B cell (primary cell): ENCODE measurements around the gene NFATC2. TPM values are rescaled to one million over a fixed set of nuclear protein-coding genes. Genes with fewer than 3 reads are reported as not detected.

Source experiments
- ATAC-seq: fragments of 200-7000 bp; cut with Tn5 transposase; one replicate; pipeline ENCODE4 v1.10.0; 2021; ENCODE audit warnings: low read depth, mild to moderate bottlenecking, moderate number of reproducible peaks, moderate library complexity
- CTCF ChIA-PET: fragments of 350-600 bp; sonication (Branson Sonifier 250); formaldehyde crosslinking; loops from one replicate; lab custom pipeline; 2021; ENCODE audit warnings: antibody characterized with exemption, inconsistent platforms; lab: Charles Lee
- POLR2A ChIA-PET: fragments of 350-600 bp; sonication (Branson Sonifier 250); formaldehyde crosslinking; loops from one replicate; lab custom pipeline; 2021; ENCODE audit warnings: antibody characterized with exemption; lab: Charles Lee
- DNase-seq: peaks from one replicate; pipeline ENCODE4 v3.0.0; 2013
- H2AFZ ChIP-seq: 2 replicates; pipeline ENCODE4 v1.6.1; 2012; ENCODE audit warnings: mild to moderate bottlenecking, low read depth, low read length; ENCODE audit not compliant: insufficient read depth, poor library complexity, severe bottlenecking
- H3K27ac ChIP-seq, 2 donors: 1 replicate in 1 of 2; 2 replicates in 1 of 2; pipeline ENCODE4 v1.5.1; 2012 to 2013; ENCODE audit warnings: low read length in 2 of 2, mild to moderate bottlenecking in 2 of 2, moderate library complexity in 1 of 2
- H3K27me3 ChIP-seq, 4 experiments: fragments of 200-600 bp in 1 of 4; sonication (generic) in 1 of 4; replicated peaks in 1 of 4; 1 replicate in 2 of 4; 2 replicates in 2 of 4; pipeline versions ENCODE4 v1.6.1 to v1.7.0; 2013 to 2016; ENCODE audit warnings: low read length in 3 of 4, mild to moderate bottlenecking in 2 of 4, mixed read lengths in 1 of 4, moderate library complexity in 1 of 4; ENCODE audit not compliant: insufficient read depth in 4 of 4, control insufficient read depth in 3 of 4; ENCODE audit errors: control extremely low read depth in 1 of 4
- H3K36me3 ChIP-seq, 2 experiments: replicated peaks in 1 of 2; 1 replicate in 1 of 2; 2 replicates in 1 of 2; pipeline versions ENCODE4 v1.6.1 to v1.7.1; 2013; ENCODE audit warnings: low read length in 1 of 2; ENCODE audit not compliant: insufficient read depth in 2 of 2, control insufficient read depth in 1 of 2; ENCODE audit errors: control extremely low read depth in 1 of 2, extremely low read depth in 1 of 2
- H3K4me1 ChIP-seq, 2 donors: fragments of 200-600 bp in 1 of 2; sonication (generic) in 1 of 2; 1 replicate in 1 of 2; 2 replicates in 1 of 2; pipeline versions ENCODE4 v1.5.1 to v1.6.1; 2013 to 2017; ENCODE audit warnings: low read length in 2 of 2; ENCODE audit not compliant: control insufficient read depth in 2 of 2, insufficient read depth in 2 of 2
- H3K4me2 ChIP-seq: replicated peaks from 2 replicates; pipeline ENCODE3; 2012; ENCODE audit warnings: mild to moderate bottlenecking, low read depth, low read length; ENCODE audit not compliant: poor library complexity, severe bottlenecking
- H3K4me3 ChIP-seq, 5 experiments: fragments of 200-600 bp in 1 of 5; sonication (generic) in 1 of 5; 1 replicate in 3 of 5; 2 replicates in 2 of 5; pipeline versions ENCODE4 v1.5.1 to v1.7.0; 2011 to 2016; ENCODE audit warnings: low read length in 4 of 5, mild to moderate bottlenecking in 4 of 5, low read depth in 2 of 5, control low read depth in 1 of 5, moderate library complexity in 1 of 5; ENCODE audit not compliant: insufficient read depth in 1 of 5; ENCODE audit errors: control extremely low read depth in 1 of 5, extremely low read depth in 1 of 5
- H3K79me2 ChIP-seq: fragments of 200-600 bp; sonication (generic); one replicate; pipeline ENCODE4 v1.6.0; 2016; ENCODE audit warnings: low read length; ENCODE audit not compliant: control insufficient read depth, insufficient read depth
- H3K9ac ChIP-seq: fragments of 200-600 bp; sonication (generic); 2 replicates; pipeline ENCODE4 v1.6.1; 2017; ENCODE audit warnings: mild to moderate bottlenecking, low read length, moderate library complexity
- H3K9me3 ChIP-seq, 3 donors: one replicate each; pipeline versions ENCODE4 v1.6.1 to v1.7.1; 2013; ENCODE audit warnings: low read length in 2 of 3; ENCODE audit not compliant: control insufficient read depth in 2 of 3, insufficient read depth in 1 of 3; ENCODE audit errors: control extremely low read depth in 1 of 3
- H4K20me1 ChIP-seq: 2 replicates; pipeline ENCODE4 v1.6.0; 2012; ENCODE audit warnings: mild to moderate bottlenecking, low read length; ENCODE audit not compliant: insufficient read depth, control insufficient read depth, poor library complexity, severe bottlenecking
- H3K27ac Mint-ChIP-seq: one replicate; pipeline ENCODE4 v1.8.0; 2021; ENCODE audit warnings: mixed read lengths
- H3K27me3 Mint-ChIP-seq: one replicate; pipeline ENCODE4 v1.8.0; 2021; ENCODE audit warnings: mixed read lengths
- H3K4me1 Mint-ChIP-seq: one replicate; pipeline ENCODE4 v1.8.0; 2021; ENCODE audit warnings: mixed read lengths
- H3K4me3 Mint-ChIP-seq: one replicate; pipeline ENCODE4 v1.8.0; 2021; ENCODE audit warnings: mixed read lengths
- H3K9me3 Mint-ChIP-seq: one replicate; pipeline ENCODE4 v1.8.0; 2022; ENCODE audit warnings: mixed read lengths; ENCODE audit not compliant: insufficient read depth
- CTCF ChIP-seq: fragments of 200-600 bp; IDR thresholded peaks from one replicate; pipeline ENCODE4 v1.8.0; 2022; ENCODE audit warnings: antibody characterized with exemption, mild to moderate bottlenecking
- EZH2 ChIP-seq: IDR thresholded peaks from 2 replicates; pipeline ENCODE4 v1.6.1; 2012; ENCODE audit warnings: borderline replicate concordance, low read depth, mild to moderate bottlenecking, moderate library complexity, low read length; ENCODE audit not compliant: insufficient read depth, poor library complexity, severe bottlenecking
- WGBS: methylation state at CpG from one replicate; pipeline ENCODE4 v1.1.5; 2013; ENCODE audit warnings: missing lambda C conversion rate; ENCODE audit not compliant: insufficient coverage; 5-methylcytosine and 5-hydroxymethylcytosine counted together
- intact Hi-C: fragments of 100-400 bp; cut with micrococcal nuclease; formaldehyde crosslinking; loops from one replicate; pipeline ENCODE4 v1.10.0; 2022
- polyA plus RNA-seq: library from polyadenylated mRNA; depleted of rRNA; stranded (reverse); fragments of >200 nt; gene quantifications from 2 replicates; pipeline ENCODE4 v1.2.3, GENCODE V29; 2012
- total RNA-seq, 2 donors: library from RNA; stranded (reverse); fragments of 120-200 nt in 1 of 2; gene quantifications; 1 replicate in 1 of 2; 2 replicates in 1 of 2; pipeline versions ENCODE4 v1.2.3 to v1.2.4, GENCODE V29; 2013 to 2022

NFATC2 gene
- total and polyA plus RNA-seq, 2 donors (not counting 1 experiment from before 2014, with no cell fraction given) = 10.1 to 38.0 TPM

GRCh38 chr20:51388756-51389542, 153.6 kb downstream of the NFATC2 start:
- Mint-ChIP-seq H3K9me3 (no peaks in the 10 kb centered on the region), H3K27ac (no peak overlapping the region), H3K4me3 (no peak overlapping the region), H3K4me1 (peaks cover 26% of the 10 kb centered on the region), H3K27me3 (no peaks in the 10 kb centered on the region)
- no peak overlapping the region for H2AFZ ChIP-seq
- peaks cover 0 to 39% of the 10 kb centered on the region in 2 experiments for H3K36me3 ChIP-seq
- H3K4me2 ChIP-seq = no peak overlapping the region
- no peak overlapping the region for H3K27ac ChIP-seq
- no peaks in the 10 kb centered on the region for H3K27me3 ChIP-seq
- no peaks in the 10 kb centered on the region for H3K9me3 ChIP-seq
- ChIA-PET CTCF (interaction anchor here (0.9 to 2.8 kb wide), 5 partner anchors 10 to 235 kb away, joined by 3 to 16 read pairs (median 9); no protein-coding TSS in a partner anchor), POLR2A (no interaction called here)
- H3K9ac ChIP-seq = no peak overlapping the region
- no peaks in the 10 kb centered on the region for H3K79me2 ChIP-seq
- intact Hi-C loops = loop anchor here (5.0 kb wide), 1 partner anchor 73 kb away; no protein-coding TSS in a partner anchor
- DNase-seq (no peak), ATAC-seq (no peak)
- WGBS = 88% methylated on average over 1 of the region's 7 CpGs
- H4K20me1 ChIP-seq = no peaks in the 10 kb centered on the region
- TF ChIP-seq CTCF = no peak
- H3K4me3 ChIP-seq = no peak overlapping the region
- peaks cover 0 to 14% of the 10 kb centered on the region in 2 donors for H3K4me1 ChIP-seq

GRCh38 chr20:51388227-51388626, 154.3 kb downstream of the NFATC2 start:
- ATAC-seq (no peak), DNase-seq (no peak)
- intact Hi-C loops = loop anchor here (5.0 kb wide), 1 partner anchor 74 kb away; no protein-coding TSS in a partner anchor
- no peaks in the 10 kb centered on the region for H3K27me3 ChIP-seq
- H2AFZ ChIP-seq = no peak overlapping the region
- H3K79me2 ChIP-seq = no peaks in the 10 kb centered on the region
- no peak overlapping the region for H3K4me3 Mint-ChIP-seq
- H3K4me3 ChIP-seq = no peak overlapping the region
- H3K4me1 Mint-ChIP-seq = peaks cover 26% of the 10 kb centered on the region
- no peaks in the 10 kb centered on the region for H3K9me3 ChIP-seq
- H3K27ac ChIP-seq = no peak overlapping the region
- H4K20me1 ChIP-seq = no peaks in the 10 kb centered on the region
- no peaks in the 10 kb centered on the region for H3K9me3 Mint-ChIP-seq
- TF ChIP-seq CTCF (no peak), EZH2 (no peak)
- H3K4me2 ChIP-seq = no peak overlapping the region
- CTCF ChIA-PET = interaction anchor here (4.0 kb wide), 1 partner anchor 13 kb away, joined by 20 read pairs; no protein-coding TSS in a partner anchor
- no peak overlapping the region for H3K9ac ChIP-seq
- peaks cover 0 to 39% of the 10 kb centered on the region in 2 experiments for H3K36me3 ChIP-seq
- H3K4me1 ChIP-seq = peaks cover 0 to 14% of the 10 kb centered on the region in 2 donors
- no peak overlapping the region for H3K27ac Mint-ChIP-seq
- H3K27me3 Mint-ChIP-seq = no peaks in the 10 kb centered on the region
- POLR2A ChIA-PET = no interaction called here
